HepG2 (cell line): ENCODE results near the gene USE1. TPM values are rescaled to one million over a fixed set of nuclear protein-coding genes. Genes with fewer than 3 reads are reported as not detected.

Experiments used
- DNMT3B ChIP-seq: conservative IDR thresholded peaks from 2 replicates; pipeline ENCODE4 v1.6.1; 2016; ENCODE audit warnings: missing biosample characterization, control low read depth
- HES4 ChIP-seq: sonication (generic); formaldehyde crosslinking; IDR thresholded peaks from 2 replicates; pipeline ENCODE4 v1.9.0; 2021; ENCODE audit warnings: mild to moderate bottlenecking, missing genetic modification reagents, borderline replicate concordance
- JARID2 ChIP-seq: sonication (generic); formaldehyde crosslinking; IDR thresholded peaks from 2 replicates; pipeline ENCODE4 v1.8.1; 2023; ENCODE audit warnings: missing genetic modification reagents, inconsistent platforms; ENCODE audit not compliant: insufficient replicate concordance
- KDM5B ChIP-seq: sonication (generic); formaldehyde crosslinking; IDR thresholded peaks from 2 replicates; pipeline ENCODE4 v1.4.0; 2020; ENCODE audit warnings: missing genetic modification reagents, mild to moderate bottlenecking, borderline replicate concordance
- MED13 ChIP-seq: sonication (generic); formaldehyde crosslinking; IDR thresholded peaks from 2 replicates; pipeline ENCODE4 v1.5.0; 2020; ENCODE audit warnings: missing genetic modification reagents
- NR2F1 ChIP-seq, 2 experiments: fragments of 450-650 bp in 1 of 2; formaldehyde crosslinking in 1 of 2; IDR thresholded peaks; 2 replicates each; pipeline versions ENCODE4 v1.5.0 to v1.6.1; 2016 to 2020; ENCODE audit warnings: mild to moderate bottlenecking in 1 of 2, missing compliant biosample characterization in 1 of 2, missing genetic modification reagents in 1 of 2, moderate library complexity in 1 of 2
- POLR2A ChIP-seq, 2 experiments: IDR thresholded peaks; 2 replicates each; pipeline ENCODE4 v1.6.1; 2011; ENCODE audit warnings: low read depth in 2 of 2, low read length in 2 of 2, mild to moderate bottlenecking in 1 of 2, moderate library complexity in 1 of 2; ENCODE audit not compliant: insufficient read depth in 1 of 2
- RBAK ChIP-seq: sonication (generic); formaldehyde crosslinking; IDR thresholded peaks from 2 replicates; pipeline ENCODE4 v1.5.1; 2020; ENCODE audit warnings: mild to moderate bottlenecking, missing genetic modification reagents
- RNF2 ChIP-seq: fragments of 450-650 bp; conservative IDR thresholded peaks from 2 replicates; pipeline ENCODE4 v1.6.1; 2016; ENCODE audit warnings: low read depth
- SOX6 ChIP-seq, 2 experiments: fragments of 450-650 bp in 1 of 2; sonication (generic) in 1 of 2; formaldehyde crosslinking in 1 of 2; IDR thresholded peaks; 2 replicates each; pipeline versions ENCODE4 v1.4.0 to v1.6.1; 2017 to 2020; ENCODE audit warnings: antibody characterized with exemption in 1 of 2, mild to moderate bottlenecking in 1 of 2, missing genetic modification reagents in 1 of 2
- TOPORS ChIP-seq: sonication (generic); formaldehyde crosslinking; IDR thresholded peaks from 2 replicates; pipeline ENCODE4 v1.8.0; 2023; ENCODE audit warnings: mild to moderate bottlenecking, missing genetic modification reagents
- ZNF251 ChIP-seq: sonication (generic); formaldehyde crosslinking; IDR thresholded peaks from 2 replicates; pipeline ENCODE4 v1.9.0; 2021; ENCODE audit warnings: mild to moderate bottlenecking, missing genetic modification reagents
- ZNF331 ChIP-seq: sonication (generic); formaldehyde crosslinking; IDR thresholded peaks from 2 replicates; pipeline ENCODE4 v1.4.0; 2020; ENCODE audit warnings: missing genetic modification reagents
- ZNF333 ChIP-seq: sonication (generic); formaldehyde crosslinking; IDR thresholded peaks from 2 replicates; pipeline ENCODE4 v1.4.0; 2020; ENCODE audit warnings: mild to moderate bottlenecking, missing genetic modification reagents, borderline replicate concordance
- ZNF367 ChIP-seq: sonication (generic); formaldehyde crosslinking; IDR thresholded peaks from 2 replicates; pipeline ENCODE4 v1.4.0; 2020; ENCODE audit warnings: missing genetic modification reagents, borderline replicate concordance
- ZNF562 ChIP-seq: sonication (generic); formaldehyde crosslinking; IDR thresholded peaks from 2 replicates; pipeline ENCODE4 v1.8.0; 2022; ENCODE audit warnings: missing genetic modification reagents, borderline replicate concordance
- ZNF569 ChIP-seq: sonication (generic); formaldehyde crosslinking; IDR thresholded peaks from 2 replicates; pipeline ENCODE4 v1.5.0; 2020; ENCODE audit warnings: mild to moderate bottlenecking, missing genetic modification reagents, moderate library complexity, borderline replicate concordance
- ZNF607 ChIP-seq: sonication (generic); formaldehyde crosslinking; IDR thresholded peaks from 2 replicates; pipeline ENCODE4 v1.5.1; 2020; ENCODE audit warnings: missing genetic modification reagents, mild to moderate bottlenecking, borderline replicate concordance
- ZNF724P ChIP-seq: sonication (generic); formaldehyde crosslinking; IDR thresholded peaks from 2 replicates; pipeline ENCODE4 v1.8.0; 2022; ENCODE audit warnings: missing genetic modification reagents, borderline replicate concordance
- polyA plus RNA-seq, 8 experiments: library from polyadenylated mRNA; depleted of rRNA in 3 of 8; stranded (reverse) in 7 of 8; unstranded in 1 of 8; fragments of >200 nt; fragmentation: Illumina TruSeq in 4 of 8; extraction: Trizol in 4 of 8; gene quantifications; 2 replicates each; pipeline versions ENCODE4 v1.2.1 to v1.2.3, GENCODE V29; 2011 to 2016; ENCODE audit warnings: low read depth in 4 of 8, missing spikeins in 1 of 8, mixed read lengths in 1 of 8; ENCODE audit not compliant: insufficient read depth in 1 of 8
- total RNA-seq, 5 experiments: library from RNA; depleted of rRNA; stranded (reverse); fragments of >200 nt; fragmentation: Illumina TruSeq; extraction: Trizol; gene quantifications; 2 replicates each; pipeline ENCODE4 v1.2.3, GENCODE V29; 2016; ENCODE audit warnings: low read depth in 1 of 5
- TF ChIP-seq, protein P1 (sequence below): sonication (generic); formaldehyde crosslinking; IDR thresholded peaks from 2 replicates; pipeline ENCODE4 v1.4.0; 2020; ENCODE audit warnings: missing genetic modification reagents
- TF ChIP-seq, protein P2 (sequence below): sonication (generic); formaldehyde crosslinking; IDR thresholded peaks from 2 replicates; pipeline ENCODE4 v1.4.0; 2020; ENCODE audit warnings: low read depth, mild to moderate bottlenecking, missing genetic modification reagents
- TF ChIP-seq, protein P3 (sequence below): sonication (generic); formaldehyde crosslinking; IDR thresholded peaks from 2 replicates; pipeline ENCODE4 v1.8.0; 2022; ENCODE audit warnings: mild to moderate bottlenecking, missing genetic modification reagents, borderline replicate concordance
- TF ChIP-seq, protein P4 (sequence below): sonication (generic); formaldehyde crosslinking; IDR thresholded peaks from 2 replicates; pipeline ENCODE4 v1.8.0; 2022; ENCODE audit warnings: missing genetic modification reagents, mild to moderate bottlenecking, inconsistent platforms, borderline replicate concordance

The USE1 gene
- total and polyA plus RNA-seq, 2 of the 13 experiments (the other 11 are each of a cell fraction or from before 2014, with no cell fraction given) = 9.9 to 17.6 TPM

DNA sequence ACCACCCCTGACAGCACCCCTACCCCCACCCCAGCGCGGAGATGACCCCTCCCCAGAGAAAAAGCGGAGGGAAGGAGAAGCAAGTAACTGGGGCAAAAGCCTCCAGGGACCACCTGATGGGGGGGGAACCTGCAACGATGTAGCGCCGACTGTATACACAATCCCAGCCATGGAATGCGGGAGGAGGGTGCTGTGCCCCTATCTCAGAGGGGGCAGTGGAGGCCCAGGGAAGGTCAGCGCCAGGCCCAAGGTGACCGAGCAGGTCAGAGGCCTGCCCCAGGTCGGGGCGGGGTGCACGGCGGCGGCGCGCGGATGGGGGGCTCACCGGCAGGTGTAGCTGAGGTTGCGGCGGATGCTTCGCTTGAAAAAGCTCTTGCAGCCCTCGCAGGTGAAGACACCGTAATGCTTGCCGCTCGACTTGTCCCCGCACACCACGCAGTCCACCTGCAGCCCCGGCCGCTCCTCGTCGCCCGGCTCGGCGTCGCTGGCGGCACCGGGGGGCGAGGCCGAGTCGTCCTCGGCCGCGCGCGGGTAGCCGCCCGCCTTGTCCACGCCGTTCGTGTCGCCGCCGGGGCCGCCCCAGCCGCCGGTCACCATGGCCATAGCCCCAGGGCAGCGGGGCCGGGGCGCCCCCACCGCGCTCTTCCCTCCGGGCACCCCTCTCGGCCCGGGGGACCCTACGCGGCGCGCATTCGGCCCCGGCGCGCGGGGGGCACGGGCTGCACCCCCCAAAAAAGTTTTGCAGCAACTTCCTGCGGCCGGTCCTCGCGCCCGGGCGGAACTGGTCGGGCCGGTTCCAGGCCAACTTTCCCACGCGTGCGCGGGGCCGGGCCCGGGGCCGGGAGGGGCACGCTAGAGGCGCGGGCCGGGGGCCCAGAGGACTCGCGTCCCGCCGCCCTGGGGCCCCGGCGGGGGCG is 29.7 kb downstream of the USE1 start (continued):
- TF ChIP-seq ZNF569 (CRISPR knock-in tag) (no peak), ZNF562 (no peak), ZNF333 (CRISPR knock-in tag) (no peak; the same call in 1 of the 2 replicates), ZNF367 (CRISPR knock-in tag) (no peak), ZNF607 (CRISPR knock-in tag) (no peak), HES4 (no peak; the same call in 1 of the 2 replicates), TOPORS (no peak), KDM5B (no peak), ZNF331 (no peak), NR2F1 (CRISPR knock-in tag; IDR thresholded peaks at IDR 0.05) (no peak), MED13 (CRISPR knock-in tag) (no peak), SOX6 (IDR thresholded peaks at IDR 0.05) (no peak), SOX6 (CRISPR knock-in tag; IDR thresholded peaks at IDR 0.05) (no peak), ZNF251 (CRISPR knock-in tag) (no peak), ZNF724P (CRISPR knock-in tag) (no peak), POLR2A (IDR thresholded peaks at IDR 0.05; ENCODE audit: insufficient read depth in 1 of 2, low read depth in 2 of 2, low read length in 2 of 2) (no peak), DNMT3B (CRISPR knock-in tag) (no peak), RBAK (CRISPR knock-in tag) (no peak), RNF2 (no peak), JARID2 (no peak)
- TF ChIP-seq, protein P1, sequence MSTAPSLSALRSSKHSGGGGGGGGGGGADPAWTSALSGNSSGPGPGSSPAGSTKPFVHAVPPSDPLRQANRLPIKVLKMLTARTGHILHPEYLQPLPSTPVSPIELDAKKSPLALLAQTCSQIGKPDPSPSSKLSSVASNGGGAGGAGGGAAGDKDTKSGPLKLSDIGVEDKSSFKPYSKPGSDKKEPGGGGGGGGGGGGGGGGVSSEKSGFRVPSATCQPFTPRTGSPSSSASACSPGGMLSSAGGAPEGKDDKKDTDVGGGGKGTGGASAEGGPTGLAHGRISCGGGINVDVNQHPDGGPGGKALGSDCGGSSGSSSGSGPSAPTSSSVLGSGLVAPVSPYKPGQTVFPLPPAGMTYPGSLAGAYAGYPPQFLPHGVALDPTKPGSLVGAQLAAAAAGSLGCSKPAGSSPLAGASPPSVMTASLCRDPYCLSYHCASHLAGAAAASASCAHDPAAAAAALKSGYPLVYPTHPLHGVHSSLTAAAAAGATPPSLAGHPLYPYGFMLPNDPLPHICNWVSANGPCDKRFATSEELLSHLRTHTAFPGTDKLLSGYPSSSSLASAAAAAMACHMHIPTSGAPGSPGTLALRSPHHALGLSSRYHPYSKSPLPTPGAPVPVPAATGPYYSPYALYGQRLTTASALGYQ = no peak
- TF ChIP-seq, protein P2, sequence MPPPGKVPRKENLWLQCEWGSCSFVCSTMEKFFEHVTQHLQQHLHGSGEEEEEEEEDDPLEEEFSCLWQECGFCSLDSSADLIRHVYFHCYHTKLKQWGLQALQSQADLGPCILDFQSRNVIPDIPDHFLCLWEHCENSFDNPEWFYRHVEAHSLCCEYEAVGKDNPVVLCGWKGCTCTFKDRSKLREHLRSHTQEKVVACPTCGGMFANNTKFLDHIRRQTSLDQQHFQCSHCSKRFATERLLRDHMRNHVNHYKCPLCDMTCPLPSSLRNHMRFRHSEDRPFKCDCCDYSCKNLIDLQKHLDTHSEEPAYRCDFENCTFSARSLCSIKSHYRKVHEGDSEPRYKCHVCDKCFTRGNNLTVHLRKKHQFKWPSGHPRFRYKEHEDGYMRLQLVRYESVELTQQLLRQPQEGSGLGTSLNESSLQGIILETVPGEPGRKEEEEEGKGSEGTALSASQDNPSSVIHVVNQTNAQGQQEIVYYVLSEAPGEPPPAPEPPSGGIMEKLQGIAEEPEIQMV (CRISPR knock-in tag) = no peak
- TF ChIP-seq, protein P3, sequence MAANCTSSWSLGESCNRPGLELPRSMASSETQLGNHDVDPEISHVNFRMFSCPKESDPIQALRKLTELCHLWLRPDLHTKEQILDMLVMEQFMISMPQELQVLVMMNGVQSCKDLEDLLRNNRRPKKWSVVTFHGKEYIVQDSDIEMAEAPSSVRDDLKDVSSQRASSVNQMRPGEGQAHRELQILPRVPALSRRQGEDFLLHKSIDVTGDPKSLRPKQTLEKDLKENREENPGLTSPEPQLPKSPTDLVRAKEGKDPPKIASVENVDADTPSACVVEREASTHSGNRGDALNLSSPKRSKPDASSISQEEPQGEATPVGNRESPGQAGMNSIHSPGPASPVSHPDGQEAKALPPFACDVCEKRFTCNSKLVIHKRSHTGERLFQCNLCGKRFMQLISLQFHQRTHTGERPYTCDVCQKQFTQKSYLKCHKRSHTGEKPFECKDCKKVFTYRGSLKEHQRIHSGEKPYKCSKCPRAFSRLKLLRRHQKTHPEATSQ (CRISPR knock-in tag) = no peak
- TF ChIP-seq, protein P4, sequence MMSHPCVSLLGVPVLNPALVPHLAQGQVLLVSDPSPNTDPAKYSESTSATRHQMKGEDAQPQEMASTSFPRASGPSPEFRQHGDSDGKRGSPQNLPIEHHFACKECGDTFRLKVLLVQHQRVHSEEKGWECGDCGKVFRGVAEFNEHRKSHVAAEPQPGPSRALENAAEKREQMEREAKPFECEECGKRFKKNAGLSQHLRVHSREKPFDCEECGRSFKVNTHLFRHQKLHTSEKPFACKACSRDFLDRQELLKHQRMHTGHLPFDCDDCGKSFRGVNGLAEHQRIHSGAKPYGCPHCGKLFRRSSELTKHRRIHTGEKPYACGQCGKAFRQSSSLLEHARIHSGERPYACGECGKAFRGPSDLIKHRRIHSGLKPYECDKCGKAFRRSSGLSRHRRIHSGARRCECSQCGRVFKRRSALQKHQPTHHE (CRISPR knock-in tag) = no peak
